PC-9 (cell line): ENCODE results near the gene KDM1A.

ENCODE experiments used
- EZH2 ChIP-seq: fragments of 200-600 bp; sonication (generic); IDR thresholded peaks from 2 replicates; pipeline ENCODE4 v1.8.0; 2017; ENCODE audit warnings: antibody characterized with exemption, low read depth
- TF ChIP-seq, protein P1 (sequence below): fragments of 200-600 bp; sonication (generic); conservative IDR thresholded peaks from 2 replicates; pipeline ENCODE4 v1.6.1; 2017; ENCODE audit warnings: mixed run types, antibody characterized with exemption, mild to moderate bottlenecking, moderate library complexity

DNA sequence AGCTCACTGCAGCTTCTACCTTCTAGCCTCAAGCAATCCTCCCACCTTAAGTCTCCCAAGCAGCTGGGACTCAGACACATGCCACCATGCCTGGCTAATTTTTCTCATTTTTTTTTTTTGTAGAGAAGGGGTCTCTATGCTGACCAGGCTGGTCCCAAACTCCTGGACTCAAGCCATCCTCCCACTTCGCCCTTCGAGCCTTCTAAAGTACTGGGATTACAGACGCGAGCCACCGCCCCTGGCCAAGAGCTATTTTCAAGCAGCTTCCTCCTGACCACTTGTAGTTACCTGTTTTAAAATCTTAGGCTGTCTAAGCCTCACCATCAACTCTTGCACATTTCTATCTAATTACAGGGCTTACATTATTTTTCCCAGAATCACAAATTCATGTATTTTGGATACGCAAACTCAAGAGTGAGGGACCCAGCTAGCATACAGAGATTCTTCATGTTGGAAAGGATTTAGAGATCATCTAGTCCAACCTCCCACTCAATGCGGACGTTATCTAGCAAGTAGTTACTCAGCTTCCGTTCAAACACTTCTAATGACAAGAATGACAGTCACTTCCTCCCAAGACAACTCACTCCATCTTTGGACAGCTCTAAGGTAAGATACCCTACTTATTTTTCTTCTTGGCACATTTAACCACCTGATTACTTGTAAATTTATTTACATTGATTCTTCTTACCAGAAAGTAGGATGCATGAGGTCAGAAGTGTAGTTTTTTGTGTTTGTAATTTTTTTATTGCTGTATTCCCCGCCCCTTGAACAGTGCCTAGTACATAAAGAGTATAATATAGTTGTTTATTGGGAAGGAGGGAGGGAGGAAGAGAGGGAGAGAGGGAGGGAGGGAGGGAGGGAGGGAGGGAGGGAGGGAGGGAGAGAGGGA lies 84.0 kb downstream of the KDM1A start:
- no peak for TF ChIP-seq EZH2
- TF ChIP-seq, protein P1, sequence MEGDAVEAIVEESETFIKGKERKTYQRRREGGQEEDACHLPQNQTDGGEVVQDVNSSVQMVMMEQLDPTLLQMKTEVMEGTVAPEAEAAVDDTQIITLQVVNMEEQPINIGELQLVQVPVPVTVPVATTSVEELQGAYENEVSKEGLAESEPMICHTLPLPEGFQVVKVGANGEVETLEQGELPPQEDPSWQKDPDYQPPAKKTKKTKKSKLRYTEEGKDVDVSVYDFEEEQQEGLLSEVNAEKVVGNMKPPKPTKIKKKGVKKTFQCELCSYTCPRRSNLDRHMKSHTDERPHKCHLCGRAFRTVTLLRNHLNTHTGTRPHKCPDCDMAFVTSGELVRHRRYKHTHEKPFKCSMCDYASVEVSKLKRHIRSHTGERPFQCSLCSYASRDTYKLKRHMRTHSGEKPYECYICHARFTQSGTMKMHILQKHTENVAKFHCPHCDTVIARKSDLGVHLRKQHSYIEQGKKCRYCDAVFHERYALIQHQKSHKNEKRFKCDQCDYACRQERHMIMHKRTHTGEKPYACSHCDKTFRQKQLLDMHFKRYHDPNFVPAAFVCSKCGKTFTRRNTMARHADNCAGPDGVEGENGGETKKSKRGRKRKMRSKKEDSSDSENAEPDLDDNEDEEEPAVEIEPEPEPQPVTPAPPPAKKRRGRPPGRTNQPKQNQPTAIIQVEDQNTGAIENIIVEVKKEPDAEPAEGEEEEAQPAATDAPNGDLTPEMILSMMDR = no peak
